H54 (cell line): Measurements from ENCODE around the gene C1orf198.

Experiments
- DNase-seq: peaks from one replicate; pipeline ENCODE4 v3.0.0; 2011; ENCODE audit warnings: low spot score, mixed read lengths; ENCODE audit not compliant: insufficient read length
- FAIRE-seq: peaks from 3 replicates; lab custom pipeline; 2011; peaks lifted over from hg19 to GRCh38; lab: Jason Lieb, UNC
- POLR2A ChIP-seq: IDR thresholded peaks from 2 replicates; pipeline ENCODE4 v1.6.1; 2011; ENCODE audit warnings: low read depth, mild to moderate bottlenecking, low read length

The C1orf198 gene, protein sequence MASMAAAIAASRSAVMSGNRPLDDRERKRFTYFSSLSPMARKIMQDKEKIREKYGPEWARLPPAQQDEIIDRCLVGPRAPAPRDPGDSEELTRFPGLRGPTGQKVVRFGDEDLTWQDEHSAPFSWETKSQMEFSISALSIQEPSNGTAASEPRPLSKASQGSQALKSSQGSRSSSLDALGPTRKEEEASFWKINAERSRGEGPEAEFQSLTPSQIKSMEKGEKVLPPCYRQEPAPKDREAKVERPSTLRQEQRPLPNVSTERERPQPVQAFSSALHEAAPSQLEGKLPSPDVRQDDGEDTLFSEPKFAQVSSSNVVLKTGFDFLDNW

DNA sequence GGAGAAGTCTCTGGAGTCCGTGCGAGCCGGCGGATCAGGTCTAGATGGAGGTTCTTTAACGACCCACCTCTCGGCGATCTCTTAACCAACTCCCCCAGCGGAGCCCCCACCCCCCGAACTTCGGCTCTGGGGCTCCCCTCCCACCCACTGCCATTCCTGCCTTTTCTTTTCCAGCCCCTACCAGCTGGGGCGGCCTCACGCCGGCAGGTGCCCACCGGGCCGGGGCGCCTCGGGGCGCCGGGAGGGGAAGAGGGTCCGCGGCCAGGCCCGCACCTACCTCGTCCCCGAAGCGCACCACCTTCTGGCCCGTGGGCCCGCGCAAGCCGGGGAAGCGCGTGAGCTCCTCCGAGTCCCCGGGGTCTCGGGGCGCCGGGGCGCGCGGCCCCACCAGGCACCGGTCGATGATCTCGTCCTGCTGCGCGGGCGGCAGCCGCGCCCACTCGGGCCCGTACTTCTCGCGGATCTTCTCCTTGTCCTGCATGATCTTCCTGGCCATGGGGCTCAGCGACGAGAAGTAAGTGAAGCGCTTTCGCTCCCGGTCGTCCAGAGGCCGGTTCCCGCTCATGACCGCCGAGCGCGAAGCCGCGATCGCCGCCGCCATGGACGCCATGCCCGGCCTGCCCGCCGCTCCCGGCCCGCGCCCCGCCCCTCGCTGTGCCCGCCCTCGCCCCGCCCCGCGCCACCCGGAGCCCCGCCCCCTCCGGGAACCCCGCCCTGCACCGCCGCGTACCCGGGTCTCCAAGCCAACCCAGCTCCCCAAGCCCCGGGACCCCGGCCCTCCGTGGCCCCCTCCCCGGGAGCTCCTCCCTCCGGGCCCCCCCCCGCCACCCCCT lies at the start of gene C1orf198:
TSS of gene C1orf198 (minus strand) at position 619 of the 833 bp plus-strand sequence. CDS start at position 610, 9 bp downstream.
- FAIRE-seq (no peak), DNase-seq (peak; percentile 70)
- TF ChIP-seq POLR2A: peak; percentile 95

DNA sequence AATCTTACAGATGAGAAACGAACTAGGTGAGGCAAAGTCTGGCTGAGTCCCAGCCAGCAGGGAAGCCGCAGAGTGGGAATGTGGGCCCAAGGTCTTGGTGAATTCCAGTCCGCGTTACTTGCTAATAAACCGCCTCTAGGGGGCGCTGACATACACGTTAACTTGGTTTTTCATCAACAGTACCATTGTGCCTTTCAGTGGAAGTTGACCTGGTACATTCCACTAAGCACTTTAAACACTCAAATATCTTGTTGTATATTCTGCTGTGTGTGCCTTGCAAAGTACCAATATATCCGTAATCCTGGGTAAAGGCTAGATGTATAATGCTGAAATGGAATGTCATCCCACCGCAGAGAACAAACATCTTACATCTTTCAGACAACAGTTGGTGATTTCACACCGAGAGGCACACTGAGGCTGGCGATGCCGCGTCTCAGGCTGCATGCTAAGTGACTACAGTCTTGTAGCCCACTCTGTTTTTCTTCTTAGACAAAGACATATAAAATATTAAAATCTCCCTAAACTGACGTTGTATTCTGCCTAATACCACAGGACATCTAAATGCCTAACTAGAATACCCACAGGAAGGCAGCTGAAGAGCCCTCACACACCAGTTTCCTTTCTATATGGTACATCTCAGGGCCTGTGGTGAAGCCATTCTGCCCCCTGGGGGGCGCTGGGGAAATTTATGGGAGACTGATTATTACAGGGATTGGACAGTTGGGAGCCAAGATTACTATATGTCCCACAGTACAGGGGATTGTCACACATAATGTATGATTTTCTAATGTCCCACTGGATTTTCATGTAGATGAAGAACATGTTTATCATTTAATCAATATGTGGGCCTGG lies 49.2 kb upstream of the C1orf198 start:
- FAIRE-seq: peak; percentile 33
- TF ChIP-seq POLR2A: no peak
- DNase-seq: peak; percentile 47

DNA sequence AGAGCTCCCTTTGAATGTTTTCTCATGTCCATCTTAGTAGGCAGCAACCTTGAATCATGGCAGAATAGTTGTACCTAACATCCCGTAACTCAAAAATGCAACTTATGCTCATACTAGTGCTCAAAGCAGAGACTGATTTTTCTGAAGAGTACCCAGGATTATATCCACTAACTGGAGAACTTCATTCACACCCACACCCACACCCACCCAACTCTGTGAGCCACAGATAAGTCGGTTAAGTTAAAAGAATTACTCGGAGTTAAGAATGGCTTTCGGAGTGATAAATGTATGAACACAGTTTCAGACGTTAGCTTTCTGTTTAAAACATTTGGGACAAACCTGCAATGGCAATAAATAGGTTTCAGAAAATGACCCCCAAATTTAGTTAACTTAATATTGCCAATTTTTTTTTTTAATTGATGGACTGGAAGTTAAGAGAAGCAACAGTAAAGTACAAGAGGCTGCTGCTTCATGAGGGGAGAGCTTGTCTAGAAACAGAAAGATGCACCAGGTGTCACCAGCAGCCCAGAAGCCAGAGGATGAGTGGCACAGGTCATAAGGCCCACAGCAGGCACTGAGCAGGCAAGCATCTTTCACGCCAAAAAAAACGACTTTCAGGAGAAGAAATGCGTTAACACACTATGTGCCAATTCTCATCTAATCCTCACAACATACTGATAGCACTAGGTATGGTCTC lies 48.4 kb upstream of the C1orf198 start:
- TF ChIP-seq POLR2A: no peak

DNA sequence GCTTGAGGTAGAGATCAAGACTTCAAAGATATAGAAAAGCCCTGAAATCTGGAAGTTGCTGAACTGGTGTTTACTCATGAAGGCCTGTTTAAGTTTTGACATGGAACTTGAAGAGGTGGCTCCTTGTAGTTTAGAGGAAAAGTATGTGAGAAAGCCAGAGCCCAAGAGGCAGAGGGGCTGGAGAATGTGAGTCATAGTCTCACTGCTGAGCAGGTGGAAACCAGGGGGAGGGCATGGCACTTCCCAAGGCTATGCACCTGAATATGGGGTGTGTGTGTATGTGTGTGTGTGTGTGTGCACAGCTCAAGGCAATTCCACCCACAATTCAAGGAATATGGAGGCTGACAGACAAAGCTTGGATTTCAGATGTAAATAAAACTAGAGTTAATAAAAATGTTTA lies 46.8 kb upstream of the C1orf198 start:
- DNase-seq (no peak), FAIRE-seq (no peak)
- no peak for TF ChIP-seq POLR2A

More for the DNA sequence above, 48.4 kb upstream of the C1orf198 start:
- DNase-seq (no peak), FAIRE-seq (no peak)

DNA sequence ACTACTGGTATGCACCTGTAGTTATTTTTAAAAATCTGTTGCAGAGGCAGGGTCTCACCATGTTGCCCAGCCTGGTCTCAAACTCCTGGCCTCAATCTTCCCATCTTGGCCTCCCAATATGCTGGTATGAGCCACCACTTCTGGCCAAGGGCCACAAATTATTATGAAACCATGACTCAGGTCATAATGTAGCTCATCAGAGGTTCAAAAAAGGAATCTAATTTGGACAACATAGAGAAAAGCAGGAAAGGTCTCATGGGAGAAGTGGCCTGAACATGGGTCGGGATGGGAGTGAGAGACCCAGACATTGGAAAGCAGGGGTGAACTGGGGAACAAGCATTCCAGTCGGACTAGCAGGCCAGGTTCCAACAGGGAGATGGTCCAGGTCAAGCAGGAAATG lies 45.2 kb upstream of the C1orf198 start:
- DNase-seq: no peak
- FAIRE-seq: no peak
- TF ChIP-seq POLR2A: no peak

DNA sequence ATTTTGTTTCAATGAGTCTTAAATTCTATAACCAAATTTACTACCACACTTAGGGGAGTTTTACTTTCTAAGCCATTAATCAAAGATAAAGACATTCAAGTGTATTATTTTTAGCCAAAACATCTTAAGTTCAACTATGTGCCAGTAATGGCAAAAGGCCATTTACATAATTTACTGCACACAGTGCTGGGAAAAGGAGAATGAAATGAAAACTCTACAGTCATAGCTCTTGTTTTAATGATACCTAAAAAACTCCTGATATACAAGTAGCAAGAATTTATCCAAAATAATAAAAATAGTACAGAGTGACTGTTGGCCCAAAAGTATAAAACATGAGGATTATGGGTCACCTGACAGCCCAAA lies 42.4 kb upstream of the C1orf198 start:
- no peak for FAIRE-seq
- TF ChIP-seq POLR2A: no peak
- no peak for DNase-seq

DNA sequence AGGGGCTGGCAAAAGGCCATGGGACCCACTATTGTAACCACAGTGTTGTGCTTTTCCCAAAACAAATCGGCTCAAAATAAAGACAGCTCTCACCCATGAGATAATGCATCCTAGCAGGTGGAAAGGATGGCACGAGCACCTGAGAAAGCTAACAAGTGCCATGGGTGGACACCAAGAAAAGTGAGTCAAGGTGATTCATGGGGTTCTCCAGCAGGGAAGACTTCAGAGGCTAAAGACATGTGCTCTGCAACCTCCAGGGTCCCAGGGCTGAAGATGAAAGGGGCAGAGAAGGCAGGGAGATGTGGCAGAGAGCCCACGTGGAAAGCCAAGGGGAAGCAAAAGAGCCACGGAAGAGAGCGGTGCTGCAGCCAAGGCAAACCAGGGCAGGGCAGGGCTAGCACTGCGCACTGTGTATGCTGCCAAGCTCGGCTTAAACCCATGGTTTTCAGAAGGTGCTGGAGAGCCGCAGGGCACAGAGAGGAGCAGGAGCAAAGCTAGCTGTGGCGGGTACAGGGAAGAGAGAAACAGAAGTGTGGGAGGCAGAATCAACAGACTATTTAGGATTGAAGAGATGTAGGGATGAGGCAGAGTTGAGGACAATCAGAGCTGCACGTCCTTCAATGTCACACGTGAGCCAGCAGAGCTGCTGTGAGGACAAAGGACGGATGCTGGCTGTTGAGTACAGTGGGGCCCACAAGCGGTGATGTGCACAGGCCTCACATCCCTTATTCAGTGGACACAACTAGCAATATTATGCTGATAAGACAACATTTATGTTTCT lies 41.8 kb upstream of the C1orf198 start:
- TF ChIP-seq POLR2A: no peak
- DNase-seq: no peak
- FAIRE-seq: no peak

DNA sequence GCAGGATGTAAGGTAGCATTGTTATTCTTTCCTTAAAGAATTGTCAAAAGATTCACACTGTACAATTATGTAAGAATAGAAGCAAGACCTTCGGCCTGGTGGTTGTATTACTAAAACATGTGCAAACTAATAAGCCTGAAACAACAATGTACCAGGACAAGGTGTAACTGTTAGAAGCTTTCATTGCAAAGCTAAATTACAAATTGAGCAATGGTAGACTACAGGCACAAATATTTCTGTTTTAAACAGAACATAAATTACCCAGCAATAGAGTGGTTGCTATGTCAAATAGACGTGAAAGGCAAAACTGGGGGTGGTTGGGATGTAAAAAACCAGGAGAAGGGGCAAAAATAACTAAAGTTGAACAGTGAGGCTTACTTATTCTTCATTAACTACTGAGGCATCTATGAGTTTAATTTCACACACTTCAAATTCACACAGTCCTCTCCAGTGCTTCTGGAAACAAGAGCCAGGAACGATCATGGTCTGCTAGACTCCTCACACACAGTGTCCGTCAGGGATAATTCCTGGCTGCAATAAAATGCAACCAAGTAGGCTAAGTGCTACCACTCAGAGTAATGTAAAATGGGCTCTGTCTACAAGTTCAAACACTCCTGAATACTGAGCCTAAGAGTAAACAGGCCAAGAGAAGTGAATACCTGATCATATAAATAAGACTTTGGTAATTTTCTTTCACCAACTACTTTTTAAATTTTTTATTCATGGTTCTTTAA lies 39.3 kb upstream of the C1orf198 start:
- DNase-seq (no peak), FAIRE-seq (no peak)
- TF ChIP-seq POLR2A: no peak

DNA sequence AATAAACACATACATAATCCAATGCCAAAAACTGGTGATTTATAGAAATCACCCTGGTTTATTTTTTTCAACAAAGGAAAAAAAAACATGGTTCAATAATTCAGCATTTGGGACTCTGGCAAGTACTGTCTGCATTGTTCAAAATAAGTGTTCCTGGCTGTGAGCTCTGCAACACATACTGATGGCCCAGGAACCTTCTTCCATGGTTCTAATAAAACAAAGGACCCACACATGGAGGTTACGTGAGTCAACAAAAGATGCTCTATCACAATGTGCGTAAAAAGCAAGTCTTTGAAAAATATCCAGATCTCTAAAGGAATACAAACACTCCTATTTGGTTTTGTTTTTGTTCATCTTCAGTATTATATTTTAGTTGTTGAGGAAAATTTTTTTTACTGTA lies 37.9 kb upstream of the C1orf198 start:
- DNase-seq: no peak
- FAIRE-seq: no peak
- no peak for TF ChIP-seq POLR2A

DNA sequence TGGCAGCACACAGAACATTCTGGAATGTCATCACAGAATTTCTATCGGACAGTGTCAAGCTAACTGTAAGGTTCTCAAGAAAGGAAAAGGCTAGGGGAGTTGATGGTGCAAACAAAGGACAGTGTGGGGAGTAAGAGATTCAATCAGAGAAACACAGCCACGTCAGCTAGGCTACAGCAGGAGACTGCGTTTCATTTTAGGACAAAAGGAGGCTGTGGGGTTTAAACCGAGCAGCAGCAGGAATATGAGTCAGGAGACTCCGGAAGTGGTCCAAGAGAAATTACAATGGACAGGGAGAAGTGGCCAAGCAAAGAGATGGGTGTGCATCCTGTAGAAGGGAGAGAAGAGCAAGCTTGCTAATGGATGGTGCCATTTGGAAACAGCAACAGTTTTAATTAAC lies 37.4 kb upstream of the C1orf198 start:
- TF ChIP-seq POLR2A: no peak
- FAIRE-seq: no peak
- DNase-seq: no peak

DNA sequence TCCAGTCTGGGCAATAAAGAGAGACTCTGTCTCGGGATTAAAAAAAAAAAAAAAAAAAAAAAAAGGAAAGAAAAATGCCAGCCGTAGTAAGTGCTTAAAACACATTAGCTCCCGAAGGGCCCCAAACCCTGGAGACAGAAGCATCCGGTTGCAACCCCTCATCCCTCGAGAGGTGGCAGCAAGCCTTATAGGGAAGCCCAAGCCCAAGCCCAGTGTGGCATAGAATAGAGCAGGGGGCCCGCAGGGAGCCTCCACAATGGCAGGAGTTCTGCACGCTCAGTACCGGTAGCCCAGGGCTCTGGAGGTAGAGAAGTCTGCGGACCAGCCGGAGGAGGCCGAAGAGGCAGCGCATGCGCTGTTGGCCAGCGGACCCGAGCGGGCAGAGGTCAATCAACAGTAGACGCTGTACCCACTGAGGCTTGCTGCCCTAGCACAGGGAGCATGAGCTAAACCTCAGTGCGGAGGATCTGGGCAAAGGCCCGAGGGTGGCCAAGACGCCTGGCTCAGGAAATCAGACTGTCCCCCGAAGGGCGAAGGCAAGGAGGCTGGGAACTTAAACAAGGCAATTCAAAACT lies 34.1 kb upstream of the C1orf198 start:
- TF ChIP-seq POLR2A: no peak
- FAIRE-seq: no peak
- DNase-seq: no peak
